Stimulated activated CD8-positive, alpha-beta memory T cell treated with anti-CD3 and anti-CD28 coated beads, Interleukin-2, amount 100 ng/mL, for 1 hour (primary cell): Measurements from ENCODE around the gene PCGF2.

ENCODE experiments used
- DNase-seq, 2 donors: peaks; one replicate each; pipeline ENCODE4 v3.0.0-alpha.2; 2020; ENCODE audit warnings: low read depth in 2 of 2

The PCGF2 gene

DNA sequence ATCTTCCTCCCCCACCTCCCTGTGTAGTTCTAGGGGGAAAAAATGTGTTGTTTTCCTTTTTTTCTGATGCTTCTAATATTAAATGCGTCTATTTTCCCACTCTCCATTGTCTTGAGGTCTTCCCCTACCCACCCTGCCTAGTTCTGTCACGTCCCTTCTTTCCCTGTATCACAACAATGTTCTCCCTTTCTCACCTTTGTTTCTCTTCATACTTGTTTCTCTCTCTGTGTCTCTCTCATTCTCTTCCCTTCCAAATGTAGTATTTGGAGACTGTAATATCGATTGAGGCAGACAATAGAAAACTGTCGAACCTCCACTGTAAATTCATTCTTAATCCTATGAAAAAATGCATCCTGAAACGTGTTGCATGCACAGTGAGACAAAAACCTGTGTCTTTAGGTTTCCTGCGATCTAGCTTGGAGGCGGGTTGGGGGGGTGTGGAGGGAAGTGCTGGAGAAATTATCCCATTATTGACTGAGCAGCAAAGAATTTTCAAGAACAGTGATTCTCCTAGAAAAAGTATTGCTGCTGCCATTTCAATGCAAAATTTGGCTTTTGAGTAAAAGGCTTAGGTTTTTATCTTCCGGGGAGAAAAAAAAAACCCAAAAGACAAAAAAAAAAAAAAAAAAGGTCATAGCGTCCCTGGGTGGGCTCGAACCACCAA, 3.1 kb upstream of the PCGF2 start:
- DNase-seq, result no peak

DNA sequence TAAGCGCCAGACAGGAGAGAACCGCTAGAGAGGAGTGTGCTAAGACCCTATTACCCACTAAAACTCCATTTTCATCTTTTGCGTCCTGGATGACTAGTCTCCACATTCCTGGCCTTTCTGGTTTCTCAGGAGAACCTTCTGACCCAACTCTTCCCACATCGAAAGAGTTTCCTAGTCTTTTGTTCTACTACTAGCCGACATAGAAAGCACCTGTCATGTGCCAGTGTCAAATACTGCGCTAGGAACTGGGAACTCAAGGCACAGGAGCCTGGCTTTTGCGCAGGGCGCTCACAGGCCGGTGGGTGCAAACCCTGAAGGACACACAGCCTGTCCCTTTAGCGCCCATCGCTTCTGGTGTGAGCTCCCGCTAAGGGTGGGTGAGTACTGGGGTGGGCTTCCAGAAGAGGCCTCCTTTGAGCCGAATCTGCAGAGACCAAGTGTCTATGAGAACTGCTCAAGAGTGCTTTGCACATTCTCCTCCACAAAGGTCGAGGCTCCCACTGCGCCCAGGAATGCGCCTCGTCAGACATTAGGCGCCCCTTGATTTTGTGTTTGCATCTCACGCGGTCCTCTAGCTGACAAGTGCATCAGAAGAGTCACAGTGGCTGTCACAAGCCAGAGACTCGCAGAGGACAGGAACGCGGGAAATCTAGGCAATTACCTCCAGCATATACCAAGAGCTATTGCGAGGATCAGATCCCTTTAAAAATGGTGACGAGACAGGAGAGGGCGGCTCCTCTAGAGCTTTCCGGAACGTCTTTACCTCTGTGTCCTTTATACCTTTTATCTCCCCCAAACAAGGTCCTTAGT, 2.4 kb upstream of the PCGF2 start:
- DNase-seq, result no peak

DNA sequence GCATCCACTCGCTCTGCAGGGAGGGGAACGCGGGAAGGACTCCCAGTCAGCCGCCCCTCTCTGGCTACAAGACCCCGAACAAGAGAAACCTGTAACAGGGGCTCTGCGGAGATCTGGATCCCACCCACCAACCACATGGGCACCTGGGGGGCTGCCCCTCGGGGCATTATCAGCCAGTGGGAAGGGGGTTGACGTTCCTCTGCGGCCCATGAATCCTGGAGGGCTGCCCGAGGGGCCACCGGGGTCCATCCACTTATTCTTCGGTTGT, 1.8 kb upstream of the PCGF2 start:
- no peak for DNase-seq

DNA sequence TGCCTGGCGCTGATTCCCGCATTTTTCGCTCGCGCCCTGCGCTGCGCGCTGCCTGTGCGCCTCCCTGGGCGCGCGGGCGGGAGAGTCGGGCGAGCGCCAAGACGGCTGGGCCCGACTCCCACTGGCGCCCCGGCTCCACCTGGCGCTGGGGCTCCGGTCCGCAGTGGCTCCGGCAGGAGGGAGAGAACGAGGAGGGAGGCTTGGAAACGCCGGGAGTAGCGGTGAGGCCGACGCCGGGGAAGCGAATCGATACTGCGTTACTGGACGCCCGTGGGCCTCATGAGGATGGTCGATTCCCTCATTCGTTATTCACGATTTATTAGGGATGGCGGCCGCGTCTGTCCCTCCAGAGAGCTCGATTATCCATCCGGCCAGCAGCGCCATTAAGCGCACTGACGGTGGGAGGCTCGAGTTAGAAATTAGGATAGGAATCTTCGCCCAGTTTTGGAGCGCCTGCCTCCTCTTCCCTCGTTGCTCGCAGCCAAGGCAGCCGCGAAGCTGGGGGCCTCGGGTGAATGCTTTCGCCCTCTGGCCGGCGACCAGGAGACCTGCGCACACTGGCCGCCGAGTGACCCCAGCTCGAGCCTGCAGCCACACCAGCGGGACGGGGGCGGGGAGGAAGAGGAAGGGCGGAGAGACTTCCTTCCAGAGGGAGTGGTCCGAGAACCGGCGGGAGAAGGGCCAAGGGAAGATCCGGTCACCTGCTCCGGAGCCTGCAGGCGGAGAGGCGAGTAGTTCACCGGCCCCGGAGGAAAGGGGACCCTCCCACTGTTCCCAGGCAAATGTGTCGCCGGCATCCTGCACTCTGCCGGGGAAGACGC, 1.3 kb upstream of the PCGF2 start:
- DNase-seq, result no peak

DNA sequence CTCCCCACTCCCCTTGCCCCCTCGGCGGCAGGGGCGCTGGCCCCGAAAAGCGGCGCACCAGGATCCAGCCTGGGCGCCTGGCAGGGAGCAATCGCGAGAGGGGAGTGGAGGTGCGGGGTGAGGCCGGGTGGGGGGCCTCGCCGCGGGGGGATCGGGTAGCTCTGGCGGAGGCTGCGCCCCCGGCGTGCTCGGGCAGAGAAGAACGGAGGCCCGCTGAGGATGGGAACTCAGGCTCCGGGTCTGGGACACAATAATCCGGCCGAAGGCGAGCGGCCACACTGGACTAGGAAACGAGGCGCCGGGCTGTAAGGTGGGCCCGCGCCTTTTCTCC, 721 bp upstream of the PCGF2 start:
- no peak for DNase-seq

DNA sequence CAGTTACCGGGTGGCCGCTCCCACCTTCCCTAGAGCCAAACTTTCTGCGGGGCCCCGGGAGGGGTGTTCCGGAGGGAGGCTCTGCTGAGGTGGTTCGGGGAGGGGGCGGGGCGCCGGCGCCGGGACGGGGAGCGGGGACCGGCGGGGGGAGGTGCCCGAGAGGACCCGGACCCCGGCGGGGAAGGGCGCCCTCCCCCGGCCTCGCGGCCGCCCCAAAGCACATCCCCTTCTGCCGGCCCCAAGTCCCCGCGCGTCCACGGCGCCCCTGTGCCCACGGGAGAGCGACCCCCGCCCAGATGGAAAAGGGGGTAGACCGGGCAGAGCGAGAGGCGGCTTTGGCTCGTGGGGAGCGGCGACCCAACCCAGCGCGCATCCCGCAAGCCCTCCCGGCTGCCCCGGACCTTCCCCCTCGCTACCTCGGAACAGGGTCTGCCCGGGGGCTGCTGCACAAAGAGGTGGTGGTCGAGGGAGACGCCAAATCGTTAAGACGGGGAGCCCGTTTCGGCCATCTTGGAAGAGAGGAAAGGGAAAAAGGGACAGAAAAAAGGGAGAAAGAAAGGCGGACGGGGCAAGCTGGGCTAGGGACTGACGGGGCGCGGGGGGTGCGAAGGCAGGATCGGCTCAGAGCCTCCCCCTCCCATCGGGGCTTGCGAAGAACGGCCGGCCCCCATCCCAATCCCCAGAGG, 530 bp downstream of the PCGF2 start:
- no peak for DNase-seq

DNA sequence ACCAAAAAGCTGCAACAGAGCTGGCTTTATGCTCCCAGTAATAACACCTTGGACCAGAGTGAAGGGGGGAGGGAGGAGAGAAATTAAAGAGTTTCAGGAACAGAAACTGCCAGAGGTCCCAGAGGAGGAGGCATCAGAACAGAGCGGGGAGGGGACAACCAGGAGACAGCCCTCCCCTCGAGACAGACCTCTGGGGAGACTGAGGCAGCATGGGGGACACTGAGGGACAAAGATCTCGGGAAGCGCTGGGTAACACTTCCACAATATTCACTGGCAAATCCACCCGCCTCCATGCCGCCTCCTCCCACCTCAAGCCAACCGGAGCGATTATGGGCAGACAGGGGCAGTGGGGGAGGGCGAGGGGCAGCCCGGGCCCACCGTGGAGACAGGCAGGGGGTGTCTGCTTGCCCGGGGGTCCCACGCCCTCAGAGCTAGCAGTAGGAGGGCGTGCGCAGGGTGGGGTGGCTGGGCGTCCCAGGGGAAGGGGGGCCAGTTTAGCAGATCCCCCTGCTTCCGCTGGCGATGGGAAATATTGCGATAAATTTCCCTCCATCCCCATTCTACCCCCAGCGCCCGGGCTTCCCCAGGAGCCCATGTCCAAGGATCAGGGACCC, 1.2 kb downstream of the PCGF2 start:
- DNase-seq, result no peak

DNA sequence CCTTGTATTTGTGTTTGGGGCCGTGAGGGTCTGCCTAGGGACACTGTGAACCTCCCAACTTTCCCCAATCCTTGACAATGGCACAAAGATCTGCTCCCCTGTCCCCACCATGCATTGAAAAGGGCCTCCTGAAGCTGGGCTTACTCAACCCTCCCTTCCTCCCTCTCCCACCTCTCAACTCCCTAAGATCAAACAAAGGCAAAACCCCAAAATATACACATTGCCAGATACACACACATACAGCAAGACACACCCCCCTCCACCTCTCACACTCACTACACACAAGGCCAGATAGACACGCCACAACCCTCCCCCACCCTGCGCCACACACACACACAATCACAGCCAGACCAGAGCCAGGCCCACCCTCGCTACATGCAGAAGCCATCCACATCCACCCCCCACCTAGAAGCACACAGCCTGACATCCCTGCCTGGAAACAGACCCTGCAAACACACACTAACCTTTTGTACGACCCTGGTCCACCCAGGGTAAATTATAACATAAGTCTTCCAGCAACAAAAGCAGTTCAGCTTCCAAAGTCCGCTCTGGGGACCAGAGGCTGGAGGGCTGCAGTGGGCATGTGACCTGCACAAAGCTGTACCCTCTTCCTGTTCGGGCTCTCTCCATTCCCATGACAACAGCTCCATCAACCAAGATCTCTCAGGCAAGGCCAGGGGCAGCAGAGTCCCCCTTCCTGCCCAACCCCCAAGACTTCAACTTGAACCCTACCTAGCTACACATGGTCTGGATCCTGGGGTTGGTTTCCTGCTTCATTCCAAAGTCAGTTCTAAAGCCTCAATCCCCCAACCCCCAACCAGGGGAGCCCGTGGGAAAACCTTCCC, 1.9 kb downstream of the PCGF2 start:
- DNase-seq, result no peak

DNA sequence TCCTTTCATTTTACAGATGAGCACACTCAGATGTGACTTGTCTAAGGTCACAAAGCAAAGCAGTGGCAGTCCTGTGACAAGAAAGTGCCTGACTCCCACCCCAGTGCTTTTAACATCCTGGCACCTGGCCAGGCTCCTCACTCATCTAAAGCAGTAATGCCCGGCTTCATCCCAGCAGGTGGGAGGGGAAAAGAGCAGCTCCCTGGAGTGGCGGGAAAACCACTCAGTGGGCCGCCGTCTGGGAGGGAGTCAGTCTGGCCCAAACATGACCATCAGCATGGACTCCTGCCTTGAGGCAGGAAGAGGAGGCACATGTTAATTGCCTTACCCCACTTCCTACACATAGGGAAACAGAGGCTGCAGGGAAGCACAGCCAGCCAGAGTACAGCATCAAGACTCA, 2.6 kb downstream of the PCGF2 start:
- DNase-seq, result no peak

DNA sequence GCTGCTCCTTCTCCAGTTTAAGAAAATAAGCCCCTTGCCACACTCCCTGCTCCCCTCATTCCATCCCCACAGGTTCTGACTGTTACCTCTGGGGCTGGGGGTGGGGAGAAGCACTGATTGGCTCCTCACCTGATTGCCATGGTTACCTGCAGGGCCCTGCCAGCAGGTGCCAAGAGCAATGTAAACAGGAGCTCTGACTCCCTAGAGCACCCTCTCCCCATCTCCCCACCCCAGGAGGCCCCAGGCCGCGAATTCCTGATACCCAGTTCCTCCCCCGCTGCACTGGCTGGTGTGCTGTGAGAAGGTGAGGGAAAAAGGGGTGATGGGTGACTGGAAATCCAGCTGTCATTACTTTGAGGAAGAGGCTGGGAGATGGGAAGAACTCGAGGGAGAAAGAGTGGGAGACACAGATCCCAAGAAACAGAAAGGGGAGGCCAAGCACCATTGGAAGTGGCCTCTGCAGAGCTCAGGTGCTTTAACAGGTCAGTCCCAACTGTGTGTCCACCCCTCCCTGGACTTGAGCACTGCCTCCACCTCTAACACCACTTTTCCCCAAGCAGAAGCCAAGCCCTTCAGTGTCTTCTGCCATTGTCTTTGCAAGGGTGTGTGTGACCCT, 4.5 kb downstream of the PCGF2 start:
- DNase-seq, result no peak

DNA sequence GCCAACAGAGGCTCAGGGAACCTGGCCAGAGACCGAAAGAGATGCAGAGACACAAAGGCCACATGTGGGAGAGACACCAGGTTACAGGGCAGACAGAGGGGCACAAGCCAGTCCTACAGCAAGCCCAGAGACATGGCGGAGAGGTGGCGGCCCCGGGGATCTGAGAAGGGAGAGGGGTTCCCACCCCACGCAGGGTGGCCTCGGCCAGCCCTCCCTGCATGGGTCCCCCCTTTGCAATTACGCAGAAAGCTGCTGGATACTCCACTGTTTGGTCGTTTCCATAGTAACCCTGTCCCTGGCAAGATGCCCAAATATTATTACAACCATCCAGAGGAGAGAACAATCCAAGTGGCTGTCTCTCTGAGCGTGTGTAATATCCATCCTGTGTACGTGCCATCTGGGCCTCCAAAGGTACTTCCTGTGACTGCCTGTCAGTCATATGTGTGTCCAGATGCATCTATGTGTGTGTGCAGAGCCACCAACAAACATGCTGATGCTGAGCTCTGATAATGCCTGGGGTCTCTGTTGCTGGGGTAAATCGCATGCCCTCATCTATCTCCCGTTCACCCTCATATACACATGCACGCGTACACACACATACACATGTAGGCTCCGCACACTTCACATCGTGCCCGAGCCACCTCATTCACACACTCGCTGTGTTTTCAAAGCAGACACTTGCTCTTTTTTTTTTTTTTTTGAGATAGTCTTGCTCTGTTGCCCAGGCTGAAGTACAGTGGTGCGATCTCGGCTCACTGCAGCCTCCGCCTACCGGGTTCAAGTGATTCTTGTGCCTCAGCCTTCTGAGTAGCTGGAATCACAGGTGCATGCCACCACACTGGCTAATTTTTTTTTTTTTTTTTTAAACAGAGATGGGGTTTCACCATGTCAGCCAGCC, 5.5 kb downstream of the PCGF2 start:
- DNase-seq, result no peak

DNA sequence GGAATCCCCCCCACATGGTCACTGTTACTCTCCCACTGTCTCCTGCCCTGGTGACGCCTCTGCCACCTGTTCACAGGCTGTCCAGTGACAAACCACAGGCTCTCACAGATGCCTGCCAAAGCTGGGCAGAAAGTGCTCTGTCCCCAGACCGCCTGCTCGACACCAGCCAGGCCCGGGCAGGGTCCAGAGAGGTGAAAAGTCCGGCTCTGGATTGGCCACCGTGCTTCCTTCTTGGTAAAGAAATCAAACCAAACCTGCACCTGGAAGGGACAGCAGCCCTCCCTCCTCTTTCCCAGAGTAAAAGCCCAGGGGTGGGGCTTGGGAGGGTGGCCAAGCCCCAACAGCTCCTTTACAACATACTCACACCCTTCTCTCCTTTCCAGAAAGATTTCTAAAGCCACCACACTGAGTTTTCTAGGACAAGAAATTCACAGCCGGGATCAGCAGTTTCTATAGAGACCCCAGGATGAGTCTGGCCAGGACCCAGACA, 6.2 kb downstream of the PCGF2 start:
- no peak for DNase-seq

DNA sequence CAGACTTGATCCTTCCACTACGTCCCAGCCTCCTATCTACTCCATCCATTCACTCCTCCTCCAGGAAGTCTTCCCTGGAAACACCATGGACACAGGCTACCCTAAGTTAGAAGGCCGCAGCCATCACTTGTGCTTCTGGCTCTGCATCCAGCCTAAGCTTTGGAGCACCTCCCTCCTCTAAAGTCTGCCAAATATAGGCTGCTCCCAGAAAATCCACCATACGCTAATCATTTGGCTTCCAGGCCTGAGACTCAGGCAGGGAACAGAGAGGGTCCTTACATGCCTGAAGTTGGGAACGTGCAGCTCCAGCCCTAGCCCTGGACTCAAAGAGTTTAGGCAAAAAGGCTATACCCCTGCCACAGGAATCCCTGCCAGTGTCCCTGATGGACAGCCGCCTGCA, 6.7 kb downstream of the PCGF2 start:
- no peak for DNase-seq

DNA sequence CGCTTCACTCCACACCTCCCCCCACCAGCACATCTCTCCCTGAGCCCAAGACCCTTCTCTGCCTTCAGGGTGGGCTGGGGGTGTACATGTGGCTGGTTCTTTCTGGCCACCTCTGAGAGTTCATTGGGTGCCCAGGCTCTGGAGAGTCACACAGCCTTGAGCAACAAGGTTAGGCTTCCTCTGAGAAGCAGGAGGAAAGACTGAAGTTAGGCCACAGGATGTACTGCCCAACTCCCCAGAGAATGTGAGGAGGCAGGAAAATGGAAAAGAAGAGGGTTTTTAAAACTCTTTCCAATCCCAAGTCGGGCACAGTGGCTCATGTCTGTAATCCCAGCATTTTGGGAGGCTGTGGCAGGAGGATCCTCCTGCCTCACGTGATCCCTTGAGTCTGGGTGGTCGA, 7.3 kb downstream of the PCGF2 start:
- DNase-seq, result no peak

DNA sequence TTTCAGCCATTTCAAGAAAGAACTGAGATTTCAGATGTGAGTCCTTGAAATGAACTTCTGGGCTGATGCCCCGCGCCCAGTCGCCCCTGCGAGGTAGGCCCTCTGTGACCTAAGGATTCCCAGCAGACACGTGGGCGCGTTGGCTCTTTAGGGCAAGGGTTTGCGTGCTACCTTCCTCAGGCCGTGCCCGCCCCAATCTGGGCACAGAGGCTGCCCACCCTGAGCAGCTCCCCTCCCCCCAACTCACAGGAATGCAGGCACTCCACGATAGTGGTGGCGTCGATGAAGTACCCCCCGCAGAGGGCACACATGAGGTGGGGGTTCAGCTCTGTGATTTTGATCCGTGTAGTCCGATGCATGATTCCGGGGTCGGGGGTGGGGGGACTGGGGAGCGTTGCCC, 8.1 kb downstream of the PCGF2 start:
- no peak for DNase-seq

DNA sequence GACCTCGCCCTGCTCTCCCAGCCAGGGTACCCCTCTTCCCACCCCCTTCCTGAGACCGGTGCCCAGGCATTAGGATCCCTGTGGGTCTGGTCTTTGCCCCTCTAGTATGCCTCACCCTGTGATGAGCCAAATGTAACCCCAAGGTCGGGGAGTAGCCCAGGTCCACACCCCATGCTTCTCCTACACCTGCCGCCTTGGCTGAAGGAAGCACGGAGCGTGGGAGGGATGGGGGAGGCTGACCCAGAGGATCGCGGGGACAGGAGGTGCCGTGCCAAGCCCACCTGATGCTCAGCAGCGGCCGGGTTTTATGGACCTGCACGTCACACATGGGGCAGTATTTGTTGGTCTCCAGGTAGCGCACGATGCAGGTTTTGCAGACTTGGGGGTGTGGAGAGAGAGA, 8.8 kb downstream of the PCGF2 start:
- no peak for DNase-seq

DNA sequence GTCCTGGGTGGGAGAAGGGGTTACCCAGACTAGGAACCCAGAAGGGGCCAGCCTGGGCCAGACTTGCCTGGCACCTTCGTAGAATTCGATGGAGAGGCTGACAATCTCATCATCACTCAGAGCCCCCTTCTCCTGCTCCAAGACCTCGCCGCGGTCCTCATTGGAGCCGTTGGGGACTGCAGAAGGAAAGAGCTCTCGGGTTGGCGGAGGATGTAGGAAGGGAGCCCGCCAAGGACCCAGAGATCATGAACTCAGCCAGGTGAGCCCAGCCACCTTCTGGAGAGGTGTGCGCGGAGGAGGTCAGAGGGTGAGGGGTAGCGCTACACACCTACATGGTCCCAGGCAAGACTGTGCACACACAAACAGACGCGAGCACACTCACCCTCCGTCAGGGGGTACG, 9.4 kb downstream of the PCGF2 start:
- DNase-seq, result no peak

DNA sequence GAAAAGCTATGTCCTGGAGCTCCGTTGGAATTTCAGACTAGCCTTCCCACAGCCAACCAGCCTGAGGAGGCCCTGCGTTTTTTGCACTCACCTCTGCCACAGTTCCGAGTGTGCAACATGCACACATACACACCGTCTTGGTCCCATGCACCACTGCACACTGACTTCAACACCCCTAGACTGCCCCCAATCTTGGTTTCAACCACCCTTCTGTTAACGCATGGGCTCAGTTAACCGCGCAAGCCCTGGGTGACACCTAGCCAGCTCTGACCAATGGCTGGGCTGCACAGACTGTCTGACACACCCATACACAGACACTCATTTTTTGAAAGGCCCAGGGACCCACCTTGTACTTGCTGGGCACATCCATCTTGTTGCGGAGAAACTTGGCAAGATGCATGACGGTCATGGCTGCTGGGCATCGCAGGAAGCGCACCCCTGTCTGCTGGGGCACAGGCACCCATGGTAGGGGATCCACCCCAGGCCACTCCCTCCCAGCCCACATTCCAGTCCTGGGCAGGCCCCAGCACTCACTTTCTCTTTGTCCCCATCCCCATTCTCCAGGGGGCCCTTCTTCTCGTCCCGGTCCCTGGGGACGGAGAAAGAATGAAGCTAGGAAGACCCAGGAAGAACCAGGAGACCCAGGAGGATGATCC, 10.0 kb downstream of the PCGF2 start:
- DNase-seq, result no peak
